Naive B cell (primary cell): ENCODE data around the gene TCF4. TPM values are rescaled to one million over a fixed set of nuclear protein-coding genes. Genes with fewer than 3 reads are reported as not detected.

ENCODE experiments used
- ATAC-seq, 2 donors: fragments of 150-1000 bp; cut with Tn5 transposase; 2 replicates each; pipeline ENCODE4 v1.10.0; 2021; ENCODE audit warnings: low read depth in 2 of 2, mild to moderate bottlenecking in 2 of 2, moderate library complexity in 2 of 2
- DNase-seq: peaks from one replicate; pipeline ENCODE4 v3.0.0; 2022
- H3K27ac Mint-ChIP-seq, 6 donors: one replicate each; pipeline ENCODE4 v1.8.0; 2020 to 2022; ENCODE audit warnings: mild to moderate bottlenecking in 6 of 6, mixed read lengths in 6 of 6, moderate library complexity in 5 of 6, inconsistent platforms in 2 of 6
- H3K27me3 Mint-ChIP-seq, 3 donors: one replicate each; pipeline ENCODE4 v1.8.0; 2021 to 2022; ENCODE audit warnings: mixed read lengths in 3 of 3, mild to moderate bottlenecking in 1 of 3
- H3K36me3 Mint-ChIP-seq, 2 donors: one replicate each; pipeline ENCODE4 v1.8.0; 2020 to 2022; ENCODE audit warnings: mixed read lengths in 2 of 2, inconsistent platforms in 1 of 2, mild to moderate bottlenecking in 1 of 2
- H3K4me1 Mint-ChIP-seq, 3 donors: one replicate each; pipeline ENCODE4 v1.8.0; 2020 to 2022; ENCODE audit warnings: mixed read lengths in 3 of 3, inconsistent platforms in 1 of 3, mild to moderate bottlenecking in 1 of 3, moderate library complexity in 1 of 3
- H3K4me3 Mint-ChIP-seq, 8 donors: one replicate each; pipeline ENCODE4 v1.8.0; 2020 to 2022; ENCODE audit warnings: mild to moderate bottlenecking in 8 of 8, mixed read lengths in 8 of 8, moderate library complexity in 8 of 8, inconsistent platforms in 2 of 8
- H3K9me3 Mint-ChIP-seq, 7 donors: one replicate each; pipeline ENCODE4 v1.8.0; 2020 to 2022; ENCODE audit warnings: mixed read lengths in 7 of 7, mild to moderate bottlenecking in 5 of 7, inconsistent platforms in 2 of 7, moderate library complexity in 1 of 7
- polyA plus RNA-seq, 6 donors: library from polyadenylated mRNA; unstranded; fragments of 300-500 nt; fragmentation: Illumina TruSeq; gene quantifications; one replicate each; pipeline ENCODE4 v1.2.3, GENCODE V29; 2021; ENCODE audit warnings: low read depth in 6 of 6

The TCF4 gene
- polyA plus RNA-seq, 6 donors from 2014 or later: 199 to 274 (median 217) TPM

GRCh38 chr18:55446996-55447671, 140.9 kb downstream of the TCF4 start:
- peaks cover 0 to 10% (median 6%) of the 10 kb centered on the region in 7 donors for H3K9me3 Mint-ChIP-seq
- H3K4me1 Mint-ChIP-seq: peaks cover 5 to 38% (median 28%) of the 10 kb centered on the region in 3 donors
- no peak for DNase-seq
- peaks cover 6 to 8% of the 10 kb centered on the region in 2 donors for H3K36me3 Mint-ChIP-seq
- ATAC-seq: peak; percentile 38 to 39
- peak overlapping the region in 4 of 6 donors; percentile 1 to 65 (median 42) for H3K27ac Mint-ChIP-seq
- no peaks in the 10 kb centered on the region for H3K27me3 Mint-ChIP-seq
- H3K4me3 Mint-ChIP-seq: peak overlapping the region in 3 of 8 donors; percentile 3 to 87 (median 21)

GRCh38 chr18:55444536-55444935, 143.5 kb downstream of the TCF4 start:
- H3K27ac Mint-ChIP-seq: peak overlapping the region in 1 of 6 donors; percentile 61
- peaks cover 0 to 10% (median 6%) of the 10 kb centered on the region in 7 donors for H3K9me3 Mint-ChIP-seq
- H3K4me3 Mint-ChIP-seq: no peak overlapping the region
- peaks cover 25 to 56% (median 52%) of the 10 kb centered on the region in 3 donors for H3K4me1 Mint-ChIP-seq
- no peak for ATAC-seq
- no peak for DNase-seq
- peaks cover 6 to 8% of the 10 kb centered on the region in 2 donors for H3K36me3 Mint-ChIP-seq
- no peaks in the 10 kb centered on the region for H3K27me3 Mint-ChIP-seq

GRCh38 chr18:55443776-55444175, 144.2 kb downstream of the TCF4 start:
- H3K4me3 Mint-ChIP-seq: no peak overlapping the region
- peaks cover 6 to 8% of the 10 kb centered on the region in 2 donors for H3K36me3 Mint-ChIP-seq
- H3K27ac Mint-ChIP-seq: peak overlapping the region in 2 of 6 donors; percentile 41 to 57
- DNase-seq (no peak), ATAC-seq (no peak)
- peaks cover 0 to 10% (median 6%) of the 10 kb centered on the region in 7 donors for H3K9me3 Mint-ChIP-seq
- peaks cover 28 to 62% (median 60%) of the 10 kb centered on the region in 3 donors for H3K4me1 Mint-ChIP-seq
- H3K27me3 Mint-ChIP-seq: no peaks in the 10 kb centered on the region

- Mint-ChIP-seq H3K36me3 (peaks cover 6 to 8% of the 10 kb centered on the region in 2 donors), H3K27me3 (no peaks in the 10 kb centered on the region), H3K27ac (no peak overlapping the region), H3K4me1 (peaks cover 30 to 66% (median 58%) of the 10 kb centered on the region in 3 donors), H3K4me3 (no peak overlapping the region), H3K9me3 (peaks cover 0 to 10% (median 6%) of the 10 kb centered on the region in 7 donors)
- ATAC-seq (no peak), DNase-seq (no peak)
Measured at GRCh38 chr18:55442561-55442960, 145.4 kb downstream of the TCF4 start.

- ATAC-seq (peak in 1 of 2 donors; percentile 25), DNase-seq (no peak)
- H3K36me3 Mint-ChIP-seq: peaks cover 6 to 7% of the 10 kb centered on the region in 2 donors
- H3K27me3 Mint-ChIP-seq: no peaks in the 10 kb centered on the region
- peak overlapping the region in 5 of 6 donors; percentile 12 to 95 (median 86) for H3K27ac Mint-ChIP-seq
- peaks cover 26 to 53% (median 45%) of the 10 kb centered on the region in 3 donors for H3K4me1 Mint-ChIP-seq
- H3K4me3 Mint-ChIP-seq: peak overlapping the region in 4 of 8 donors; percentile 0 to 68 (median 40)
- H3K9me3 Mint-ChIP-seq: peaks cover 0 to 10% (median 6%) of the 10 kb centered on the region in 7 donors
Measured at GRCh38 chr18:55440988-55441387, 147.0 kb downstream of the TCF4 start.

- Mint-ChIP-seq H3K4me1 (peaks cover 32 to 55% (median 49%) of the 10 kb centered on the region in 3 donors), H3K27ac (peak overlapping the region; percentile 14 to 94 (median 76)), H3K9me3 (peaks cover 0 to 1% (median 0%) of the 10 kb centered on the region in 7 donors), H3K36me3 (no peaks in the 10 kb centered on the region), H3K27me3 (no peaks in the 10 kb centered on the region), H3K4me3 (peak overlapping the region in 3 of 8 donors; percentile 34 to 72 (median 48))
- no peak for ATAC-seq
- DNase-seq: no peak
Measured at GRCh38 chr18:55439056-55439455, 148.9 kb downstream of the TCF4 start.

GRCh38 chr18:55435592-55435991, 152.4 kb downstream of the TCF4 start:
- Mint-ChIP-seq H3K36me3 (no peaks in the 10 kb centered on the region), H3K27ac (peak overlapping the region in 3 of 6 donors; percentile 14 to 44 (median 30)), H3K4me1 (peaks cover 30 to 44% (median 40%) of the 10 kb centered on the region in 3 donors), H3K9me3 (peaks cover 0 to 4% (median 0%) of the 10 kb centered on the region in 7 donors), H3K27me3 (no peaks in the 10 kb centered on the region), H3K4me3 (no peak overlapping the region)
- DNase-seq (no peak), ATAC-seq (no peak)

GRCh38 chr18:55433648-55434047, 154.3 kb downstream of the TCF4 start:
- Mint-ChIP-seq H3K27ac (peak overlapping the region in 2 of 6 donors; percentile 45 to 60), H3K36me3 (no peaks in the 10 kb centered on the region), H3K4me1 (peaks cover 20 to 26% (median 21%) of the 10 kb centered on the region in 3 donors), H3K9me3 (peaks cover 0 to 4% (median 0%) of the 10 kb centered on the region in 7 donors), H3K27me3 (no peaks in the 10 kb centered on the region), H3K4me3 (peak overlapping the region in 2 of 8 donors; percentile 26 to 56)
- ATAC-seq: peak; percentile 72 to 80
- peak; percentile 20 for DNase-seq

GRCh38 chr18:55433140-55433539, 154.9 kb downstream of the TCF4 start:
- no peak overlapping the region for H3K4me3 Mint-ChIP-seq
- peaks cover 17 to 21% (median 19%) of the 10 kb centered on the region in 3 donors for H3K4me1 Mint-ChIP-seq
- no peaks in the 10 kb centered on the region for H3K27me3 Mint-ChIP-seq
- H3K27ac Mint-ChIP-seq: peak overlapping the region in 1 of 6 donors; percentile 44
- H3K36me3 Mint-ChIP-seq: no peaks in the 10 kb centered on the region
- H3K9me3 Mint-ChIP-seq: peaks cover 0 to 4% (median 0%) of the 10 kb centered on the region in 7 donors
- ATAC-seq: no peak
- DNase-seq: no peak

- Mint-ChIP-seq H3K27ac (peak overlapping the region in 4 of 6 donors; percentile 39 to 70 (median 60)), H3K9me3 (peaks cover 0 to 4% (median 0%) of the 10 kb centered on the region in 7 donors), H3K4me3 (no peak overlapping the region), H3K27me3 (no peaks in the 10 kb centered on the region), H3K4me1 (peaks cover 17 to 20% (median 19%) of the 10 kb centered on the region in 3 donors), H3K36me3 (no peaks in the 10 kb centered on the region)
- ATAC-seq (no peak), DNase-seq (no peak)
Measured at GRCh38 chr18:55432307-55433040, 155.5 kb downstream of the TCF4 start.

- ATAC-seq (no peak), DNase-seq (no peak)
- Mint-ChIP-seq H3K27me3 (no peaks in the 10 kb centered on the region), H3K4me3 (no peak overlapping the region), H3K9me3 (peaks cover 0 to 4% (median 0%) of the 10 kb centered on the region in 7 donors), H3K36me3 (no peaks in the 10 kb centered on the region), H3K4me1 (peaks cover 13 to 25% (median 17%) of the 10 kb centered on the region in 3 donors), H3K27ac (peak overlapping the region in 1 of 6 donors; percentile 32)
Measured at GRCh38 chr18:55430026-55430425, 158.0 kb downstream of the TCF4 start.

GRCh38 chr18:55427951-55428350, 160.0 kb downstream of the TCF4 start:
- Mint-ChIP-seq H3K4me3 (no peak overlapping the region), H3K36me3 (no peaks in the 10 kb centered on the region), H3K9me3 (no peaks in the 10 kb centered on the region), H3K27ac (peak overlapping the region in 2 of 6 donors; percentile 9 to 30), H3K27me3 (no peaks in the 10 kb centered on the region), H3K4me1 (peaks cover 14 to 31% (median 17%) of the 10 kb centered on the region in 3 donors)
- DNase-seq: no peak
- ATAC-seq: no peak

- Mint-ChIP-seq H3K27ac (peak overlapping the region in 1 of 6 donors; percentile 95), H3K36me3 (no peaks in the 10 kb centered on the region), H3K4me1 (peaks cover 21 to 41% (median 26%) of the 10 kb centered on the region in 3 donors), H3K9me3 (no peaks in the 10 kb centered on the region), H3K4me3 (peak overlapping the region in 2 of 8 donors; percentile 42 to 58), H3K27me3 (no peaks in the 10 kb centered on the region)
- ATAC-seq (no peak), DNase-seq (no peak)
Measured at GRCh38 chr18:55425698-55426097, 162.3 kb downstream of the TCF4 start.
